ENCODE measurements around the gene PCDH17.

GRCh38 chr13:57673197-57673596, 41.7 kb downstream of the PCDH17 start:
- TF ChIP-seq CTCF (optimal IDR thresholded peaks at IDR 0.05 in 1 of 3, IDR thresholded peaks at IDR 0.05 in 1 of 3, conservative IDR thresholded peaks at IDR 0.05 in 1 of 3; ENCODE audit: extremely low read depth in 1 of 3, insufficient read depth in 2 of 3, low read length in 3 of 3), result no peak
- no peak for TF ChIP-seq EZH2 (IDR thresholded peaks at IDR 0.05; ENCODE audit: low read length)

Data from keratinocyte (primary cell).